Suppressor macrophage treated with lipopolysaccharide for 1 hour (primary cell): ENCODE data around the gene GALNT2.
A peak's percentile ranks its signal among the peaks of the same experiment; 100 is the strongest.

ENCODE experiments used
- DNase-seq, 3 donors: peaks; one replicate each; pipeline ENCODE4 v3.0.0-alpha.2; 2020 to 2022

Gene GALNT2

DNA sequence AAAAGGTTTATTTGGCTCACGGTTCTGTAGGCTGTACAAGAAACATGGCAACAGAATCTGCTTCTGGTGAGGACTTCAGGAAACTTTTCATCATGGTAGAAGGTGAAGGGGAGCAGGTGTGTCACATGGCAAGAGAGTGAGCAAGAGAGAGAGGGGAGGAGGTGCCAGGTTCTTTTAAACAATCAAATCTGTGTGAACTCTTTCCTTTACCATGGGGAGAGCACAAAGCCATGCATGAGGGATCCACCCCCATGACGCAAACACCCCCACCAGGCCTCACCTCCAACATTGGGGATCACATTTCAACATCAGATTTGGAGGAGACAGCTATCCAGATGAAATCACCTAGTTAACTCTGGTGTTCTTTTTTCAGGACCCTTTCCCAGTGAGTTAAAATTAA, 103.6 kb downstream of the GALNT2 start:
- no peak for DNase-seq

- DNase-seq: no peak
These were observed 104.4 kb downstream of the GALNT2 start for GRCh38 chr1:230171356-230172015.

DNA sequence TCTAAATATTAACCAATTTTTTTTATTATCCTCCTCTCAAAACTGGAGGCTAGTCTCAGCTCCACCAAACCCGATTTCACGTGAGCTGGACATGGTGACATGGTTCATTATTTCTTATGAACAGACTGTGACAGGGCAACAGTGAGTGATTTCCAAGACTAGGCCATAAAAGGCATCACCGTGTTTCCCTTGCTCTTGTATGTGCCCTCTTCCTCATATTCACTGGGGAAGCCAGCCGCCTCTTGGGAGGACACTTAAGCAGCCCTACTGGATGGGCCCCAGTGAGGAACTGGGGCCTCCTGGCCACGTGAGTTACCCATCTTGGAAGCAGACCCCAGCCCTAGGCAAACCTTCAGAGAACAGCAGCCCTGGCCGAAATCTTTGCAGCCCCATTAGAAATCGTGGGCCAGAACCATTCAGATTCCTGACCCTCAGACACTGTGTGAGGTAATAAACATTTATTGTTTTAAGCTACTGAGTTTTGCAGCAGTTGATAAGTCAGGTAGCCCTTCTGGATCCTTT, 105.0 kb downstream of the GALNT2 start:
- no peak for DNase-seq

DNA sequence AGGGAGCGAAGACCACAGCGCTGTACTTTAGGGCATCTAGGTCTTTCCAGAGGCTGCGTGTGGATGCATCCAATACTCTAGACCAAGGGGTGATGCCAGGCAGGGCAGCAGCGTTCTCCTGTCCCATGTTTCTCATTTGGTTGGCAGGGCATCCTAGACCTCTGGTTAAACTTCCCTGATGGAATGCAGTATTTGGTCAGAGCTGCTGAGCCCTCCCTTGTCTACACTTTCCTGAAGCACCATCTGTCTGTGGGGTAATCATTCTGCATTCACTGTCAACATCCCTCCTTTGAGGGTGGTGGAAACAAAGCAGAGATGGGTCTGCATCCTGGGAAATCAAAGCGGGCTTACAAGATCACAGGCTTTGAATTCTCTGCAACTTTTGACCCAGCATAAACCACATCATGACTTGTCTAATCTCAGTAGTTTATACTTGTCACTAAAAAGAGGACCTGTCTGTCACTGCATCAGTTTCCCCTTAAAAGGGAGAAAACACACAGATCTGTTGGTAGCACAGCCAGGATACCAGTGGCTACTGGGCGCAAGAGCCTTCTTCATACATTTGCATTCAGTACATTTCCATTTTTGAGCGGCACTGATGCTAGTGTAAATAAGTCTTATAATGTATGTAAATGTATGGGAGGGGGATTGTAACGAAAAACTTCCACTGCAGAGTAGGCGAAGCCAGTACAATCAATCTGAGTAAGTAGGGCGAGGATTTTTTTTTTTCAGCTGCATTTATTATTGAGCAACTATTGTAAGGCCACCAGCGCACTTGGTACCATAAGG, 106.3 kb downstream of the GALNT2 start:
- no peak for DNase-seq

DNA sequence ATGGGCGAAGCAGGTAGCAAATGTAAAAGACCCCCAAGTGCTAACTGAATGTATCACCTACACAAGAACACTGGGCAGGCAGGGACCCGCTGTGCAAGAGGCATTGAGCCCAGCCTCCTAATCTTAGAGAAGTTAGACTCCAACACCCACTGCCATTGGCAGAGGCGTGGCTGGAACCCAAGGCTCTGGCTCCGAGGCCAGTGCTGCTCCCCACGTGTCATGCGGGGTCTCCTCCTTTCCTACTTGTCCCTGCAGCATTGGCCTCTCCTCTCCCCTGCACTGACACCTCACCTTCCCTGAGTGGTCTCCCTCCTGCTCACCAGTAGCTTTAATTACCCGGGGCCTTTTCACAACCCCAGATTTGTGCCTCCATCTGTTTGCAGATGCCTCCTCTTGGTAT, 107.0 kb downstream of the GALNT2 start:
- no peak for DNase-seq

DNA sequence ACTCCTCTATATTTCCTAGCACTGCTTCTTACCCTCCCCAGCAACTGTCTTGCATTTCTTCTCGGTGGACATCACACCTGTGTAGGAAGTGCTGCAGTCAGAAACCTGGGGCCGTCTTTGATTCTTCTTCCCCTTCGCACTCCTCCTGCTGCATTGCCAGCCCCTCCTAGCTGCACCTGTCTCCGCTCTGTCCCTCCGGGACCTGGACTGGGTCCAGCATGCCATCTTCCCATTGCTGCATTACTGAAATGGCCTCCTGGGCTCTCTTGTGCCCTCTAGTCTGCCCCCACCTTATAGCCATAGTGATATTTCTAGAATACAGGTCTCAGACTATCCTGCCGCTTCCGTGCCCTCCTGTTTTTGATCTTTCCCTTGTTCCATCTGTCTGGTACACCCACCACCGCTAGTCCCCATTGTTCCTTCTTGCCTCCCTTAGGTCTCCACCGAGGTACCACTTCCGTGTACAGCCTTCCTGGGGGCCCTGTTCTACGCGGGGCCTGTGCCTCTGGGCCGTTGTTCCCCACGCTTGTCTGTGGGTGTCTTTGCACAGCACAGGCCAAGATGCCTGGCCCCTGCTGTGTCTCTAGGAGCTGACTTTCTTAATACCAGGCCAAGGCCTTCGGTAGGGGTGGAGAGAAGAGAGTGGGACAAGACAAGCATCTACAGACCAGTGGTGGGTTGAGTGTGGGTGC, 107.6 kb downstream of the GALNT2 start:
- DNase-seq: no peak

- no peak for DNase-seq
These were observed 108.2 kb downstream of the GALNT2 start for GRCh38 chr1:230175163-230175747.

DNA sequence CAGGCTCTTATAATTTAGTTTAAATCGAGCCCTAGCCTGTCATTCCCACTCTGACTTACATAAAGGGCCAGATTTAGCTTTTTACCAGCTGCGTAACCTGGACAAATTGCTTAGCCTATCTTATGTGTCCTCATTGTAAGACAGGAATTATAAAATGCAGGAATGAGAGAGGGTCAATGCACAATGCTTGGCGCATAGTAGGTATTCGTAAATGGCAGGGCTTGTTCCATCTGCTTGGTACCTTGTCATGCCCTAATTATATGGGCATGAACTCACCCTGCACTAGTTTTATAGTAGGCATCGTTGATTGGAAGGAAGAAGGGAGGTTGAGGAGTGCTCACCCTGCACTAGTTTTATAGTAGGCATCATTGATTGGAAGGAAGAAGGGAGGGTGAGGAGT, 108.8 kb downstream of the GALNT2 start:
- no peak for DNase-seq

GRCh38 chr1:230176326-230176725, 109.3 kb downstream of the GALNT2 start:
- DNase-seq: no peak

DNA sequence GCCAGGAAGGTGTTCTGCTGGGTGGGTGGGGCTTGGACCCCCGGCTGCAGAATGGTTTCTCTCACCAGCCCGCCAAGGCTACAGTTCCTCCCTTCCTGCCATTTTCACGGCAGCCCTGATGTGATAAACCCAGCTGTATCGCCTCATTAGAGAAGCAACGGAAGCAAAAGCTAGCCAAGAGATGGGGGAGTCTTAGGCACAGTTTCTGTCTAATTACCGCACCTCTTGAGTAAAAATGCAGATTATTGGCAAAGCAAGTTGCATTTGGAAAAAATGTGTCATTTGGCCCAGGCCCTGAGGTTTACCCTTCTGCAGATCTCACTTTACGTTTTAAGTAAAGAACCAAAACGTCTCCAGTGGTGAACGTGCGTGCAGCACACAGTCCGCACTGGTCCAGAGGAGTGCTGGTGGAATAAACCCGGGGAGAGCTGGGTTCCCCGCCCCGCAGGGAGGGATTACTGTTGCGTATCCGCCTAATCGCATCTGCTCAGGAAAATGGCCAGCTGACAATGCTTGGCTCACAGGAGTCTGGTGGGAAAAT, 109.9 kb downstream of the GALNT2 start:
- no peak for DNase-seq

- DNase-seq: no peak
These were observed 112.2 kb downstream of the GALNT2 start for GRCh38 chr1:230179249-230179648.

DNA sequence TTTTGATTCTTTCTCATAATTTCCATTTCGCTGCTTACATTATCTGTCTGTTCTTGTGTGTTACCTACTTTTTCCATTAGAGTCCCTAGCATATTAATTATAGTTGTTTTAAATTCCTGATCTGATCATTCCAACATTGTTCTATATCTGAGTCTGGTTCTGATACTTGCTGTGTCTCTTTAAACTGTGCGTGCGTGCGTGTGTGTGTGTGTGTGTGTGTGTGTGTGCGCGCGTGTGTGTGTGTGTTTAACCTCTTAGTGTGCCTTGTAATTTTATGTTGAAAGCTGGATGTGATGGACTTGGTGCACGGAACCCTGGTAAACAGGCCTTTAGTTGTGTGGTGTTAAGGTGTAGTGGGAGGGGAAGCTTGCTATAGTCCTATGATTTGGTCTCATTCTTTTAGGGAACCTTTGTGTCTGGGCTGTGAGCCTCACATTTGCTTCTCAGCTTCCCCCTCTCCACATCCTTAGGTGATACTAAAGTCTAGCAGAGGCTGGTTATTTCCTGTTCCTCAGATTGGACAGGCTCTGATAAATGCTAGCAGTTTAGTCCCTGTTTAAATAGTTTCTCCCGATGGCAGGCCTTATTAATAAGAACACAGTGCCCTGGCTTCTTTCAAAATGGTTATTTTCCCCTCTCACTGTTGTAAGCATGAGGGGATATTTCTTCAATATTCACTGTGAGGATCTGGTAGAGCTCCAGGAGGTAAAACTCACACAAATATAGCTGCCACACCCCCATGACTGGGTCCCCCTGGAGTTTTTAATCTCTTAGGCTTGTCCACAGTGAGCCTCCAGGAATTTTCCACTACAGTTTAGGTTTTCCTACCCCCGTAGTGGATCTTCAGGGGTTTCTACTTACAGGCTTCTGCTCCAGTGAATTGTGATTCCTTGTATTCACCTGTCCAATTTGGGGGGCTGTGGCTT, 118.3 kb downstream of the GALNT2 start:
- DNase-seq: no peak

GRCh38 chr1:230186003-230186863, 119.2 kb downstream of the GALNT2 start:
- peak in 1 of 3 donors; percentile 24 for DNase-seq

- DNase-seq: no peak
These were observed 119.8 kb downstream of the GALNT2 start for GRCh38 chr1:230186874-230187273.

- DNase-seq: no peak
These were observed 120.3 kb downstream of the GALNT2 start for GRCh38 chr1:230187290-230187689.

- DNase-seq: no peak
These were observed 121.8 kb downstream of the GALNT2 start for GRCh38 chr1:230188826-230189225.

DNA sequence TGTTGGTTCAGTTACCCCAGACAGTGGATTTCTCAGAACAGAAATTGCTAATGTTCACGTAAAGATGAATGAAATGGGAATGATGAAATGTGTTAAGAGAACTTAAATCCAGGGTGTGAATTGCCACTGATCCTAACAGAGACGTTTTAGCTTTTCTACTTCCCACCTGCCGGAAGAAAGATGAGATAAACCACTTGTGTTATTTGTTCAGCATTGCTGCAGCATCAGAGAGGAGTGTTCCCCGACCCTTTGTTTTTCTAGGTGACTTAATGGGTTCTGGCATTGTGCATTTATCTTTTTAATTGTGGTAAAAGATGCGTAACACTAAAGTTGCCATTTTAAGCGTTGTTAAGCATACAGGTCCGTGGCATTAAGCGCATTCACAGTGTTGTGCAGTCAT, 122.3 kb downstream of the GALNT2 start:
- no peak for DNase-seq

GRCh38 chr1:230189824-230190223, 122.8 kb downstream of the GALNT2 start:
- no peak for DNase-seq

DNA sequence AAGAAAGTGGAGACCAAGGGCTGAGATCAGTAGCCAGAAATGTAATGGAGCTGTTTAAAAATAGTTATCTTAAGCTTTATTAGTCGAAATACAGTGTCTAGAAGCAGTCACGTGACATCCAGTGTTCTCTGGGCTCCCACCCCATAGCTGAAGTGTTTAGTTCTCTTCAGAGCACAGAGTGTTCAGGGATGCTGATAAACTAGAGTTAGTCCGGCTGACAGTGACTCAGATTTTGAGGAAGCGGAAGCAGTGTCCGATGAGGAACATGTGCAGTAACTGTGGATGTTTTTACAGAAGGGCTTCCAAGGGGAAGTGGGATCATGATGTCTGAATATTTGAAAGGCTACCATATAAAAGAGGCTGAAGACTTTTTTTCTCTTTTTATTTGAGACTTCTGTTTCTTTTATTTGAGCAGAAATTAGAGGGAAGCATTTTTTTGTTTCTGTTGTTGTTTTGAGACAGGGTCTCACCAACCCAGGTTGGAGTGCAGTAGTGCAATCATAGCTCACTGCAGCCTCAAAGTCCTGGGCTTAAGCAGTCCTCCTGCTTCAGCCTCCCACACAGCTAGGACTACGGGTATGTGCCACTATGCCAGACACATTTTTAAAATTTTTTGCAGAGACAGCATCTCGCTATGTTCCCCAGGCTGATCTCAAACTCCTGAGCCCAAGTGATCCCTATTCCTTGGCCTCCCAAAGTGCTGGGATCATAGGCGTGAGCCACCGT, 124.2 kb downstream of the GALNT2 start:
- DNase-seq: peak; percentile 85 to 94 (median 93)

DNA sequence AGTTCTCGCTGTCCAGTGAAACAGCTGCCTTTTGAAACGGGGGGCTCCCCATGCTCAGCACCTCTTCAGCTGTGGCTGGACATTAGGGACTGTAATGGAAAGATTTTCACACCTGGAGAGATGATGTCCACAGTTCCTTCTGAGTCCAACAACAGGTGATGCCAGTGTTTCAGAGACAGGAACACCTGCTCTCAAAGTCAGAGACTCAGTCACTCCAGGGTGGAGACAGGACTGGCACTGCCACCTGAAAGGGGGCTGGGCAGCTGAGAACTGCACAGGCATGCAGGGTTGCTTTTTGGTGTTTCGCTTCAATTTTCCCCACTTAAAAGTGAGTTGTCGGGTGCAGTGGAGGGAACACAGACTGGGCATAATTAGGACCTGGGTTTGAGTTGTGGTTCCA, 124.8 kb downstream of the GALNT2 start:
- DNase-seq: no peak
